ENCODE measurements around the gene OTOF.

GRCh38 chr2:26495705-26496297, 17.9 kb upstream of the OTOF start:
- TF ChIP-seq PKNOX1 (IDR thresholded peaks at IDR 0.05) = 0 out of 2 replicates have a peak, but pooled peaks have one; percentile 31
- no peak for TF ChIP-seq TARDBP (IDR thresholded peaks at IDR 0.05)
